Mesendoderm (in vitro differentiated cells): ENCODE results near the gene TPGS2. TPM values are rescaled to one million over a fixed set of nuclear protein-coding genes. Genes with fewer than 3 reads are reported as not detected.
"Not testable (repeated sequence)": the region's sequence is repeated elsewhere in the genome, so short reads cannot be mapped to it uniquely, and the experiment has no call there.

ENCODE experiments used
- DNase-seq: peaks from one replicate; pipeline ENCODE4 v3.0.0; 2013
- H2AK5ac ChIP-seq: 2 replicates; pipeline ENCODE4 v1.6.1; 2013; ENCODE audit warnings: low read length, inconsistent platforms
- H2BK120ac ChIP-seq: 2 replicates; pipeline ENCODE4 v1.6.1; 2013; ENCODE audit warnings: low read depth, mild to moderate bottlenecking, low read length, moderate library complexity, mixed read lengths
- H2BK15ac ChIP-seq: replicated peaks from 2 replicates; pipeline ENCODE4 v1.6.1; 2013; ENCODE audit warnings: low read depth, mild to moderate bottlenecking, moderate library complexity
- H2BK5ac ChIP-seq: 2 replicates; pipeline ENCODE4 v1.6.1; 2013; ENCODE audit warnings: low read length, inconsistent platforms
- H3K18ac ChIP-seq: 2 replicates; pipeline ENCODE4 v1.6.1; 2013; ENCODE audit warnings: mild to moderate bottlenecking, low read length, mixed read lengths
- H3K23ac ChIP-seq: one replicate; pipeline ENCODE4 v1.6.1; 2013; ENCODE audit warnings: low read length
- H3K27ac ChIP-seq: 2 replicates; pipeline ENCODE4 v1.5.1; 2013; ENCODE audit warnings: low read depth, mild to moderate bottlenecking, inconsistent platforms, low read length, moderate library complexity
- H3K27me3 ChIP-seq: 2 replicates; pipeline ENCODE4 v1.6.1; 2013; ENCODE audit warnings: low read length, control low read depth, mild to moderate bottlenecking, inconsistent platforms; ENCODE audit not compliant: insufficient read depth, poor library complexity
- H3K36me3 ChIP-seq: 2 replicates; pipeline ENCODE4 v1.6.1; 2013; ENCODE audit warnings: low read length, inconsistent platforms; ENCODE audit not compliant: control insufficient read depth, insufficient read depth
- H3K4ac ChIP-seq: one replicate; pipeline ENCODE4 v1.6.1; 2013; ENCODE audit warnings: low read depth, mild to moderate bottlenecking, low read length, moderate library complexity
- H3K4me1 ChIP-seq: 2 replicates; pipeline ENCODE4 v1.6.1; 2013; ENCODE audit warnings: low read depth, low read length, inconsistent platforms; ENCODE audit not compliant: control insufficient read depth
- H3K4me2 ChIP-seq: 2 replicates; pipeline ENCODE4 v1.6.1; 2013; ENCODE audit warnings: low read length
- H3K4me3 ChIP-seq: 2 replicates; pipeline ENCODE4 v1.5.1; 2013; ENCODE audit warnings: mild to moderate bottlenecking, low read length
- H3K56ac ChIP-seq: one replicate; pipeline ENCODE4 v1.6.1; 2013; ENCODE audit warnings: low read length
- H3K79me1 ChIP-seq: 2 replicates; pipeline ENCODE4 v1.6.1; 2013; ENCODE audit warnings: low read length, inconsistent platforms
- H3K79me2 ChIP-seq: 2 replicates; pipeline ENCODE4 v1.6.1; 2013; ENCODE audit warnings: mild to moderate bottlenecking, low read length; ENCODE audit not compliant: control insufficient read depth, insufficient read depth
- H3K9ac ChIP-seq: 2 replicates; pipeline ENCODE4 v1.6.1; 2013; ENCODE audit warnings: low read length, inconsistent platforms
- H4K5ac ChIP-seq: one replicate; pipeline ENCODE4 v1.6.1; 2013; ENCODE audit warnings: low read length
- H4K8ac ChIP-seq: one replicate; pipeline ENCODE4 v1.6.1; 2013; ENCODE audit warnings: low read depth, mild to moderate bottlenecking, control low read depth, low read length, moderate library complexity
- WGBS: extraction: QIAGEN DNeasy Blood & Tissue Kit; methylation state at CpG from one replicate; pipeline ENCODE4 v1.1.7; 2013; ENCODE audit warnings: low lambda C conversion rate, missing lambda C conversion rate; ENCODE audit not compliant: insufficient coverage; ENCODE audit errors: extremely low coverage; 5-methylcytosine and 5-hydroxymethylcytosine counted together
- polyA plus RNA-seq, 2 experiments: library from polyadenylated mRNA; stranded (reverse); fragments of 200-250 nt; gene quantifications; one replicate each; pipeline ENCODE4 v1.2.3, GENCODE V29; 2013

The TPGS2 gene, protein sequence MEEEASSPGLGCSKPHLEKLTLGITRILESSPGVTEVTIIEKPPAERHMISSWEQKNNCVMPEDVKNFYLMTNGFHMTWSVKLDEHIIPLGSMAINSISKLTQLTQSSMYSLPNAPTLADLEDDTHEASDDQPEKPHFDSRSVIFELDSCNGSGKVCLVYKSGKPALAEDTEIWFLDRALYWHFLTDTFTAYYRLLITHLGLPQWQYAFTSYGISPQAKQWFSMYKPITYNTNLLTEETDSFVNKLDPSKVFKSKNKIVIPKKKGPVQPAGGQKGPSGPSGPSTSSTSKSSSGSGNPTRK
- 155 TPM for polyA plus RNA-seq (2013, experiment 1 of 2)
- polyA plus RNA-seq (2013, experiment 2 of 2): 161 TPM

GRCh38 chr18:36828630-36829361 lies at the start of gene TPGS2, which contains the start of gene KIAA1328:
TSS of gene TPGS2 (minus strand) at chr18:36829002. CDS start at chr18:36828767, 235 bp downstream.
TSS of gene KIAA1328 (plus strand) at chr18:36829127. CDS start at chr18:36829139, 12 bp downstream.
- peaks cover 3% of the 10 kb centered on the region for H3K79me1 ChIP-seq
- H3K27me3 ChIP-seq: no peaks in the 10 kb centered on the region
- H4K5ac ChIP-seq: peak within 1 kb of the TSS; percentile 33
- H2BK15ac ChIP-seq: no peak within 1 kb of the TSS
- WGBS: no CpG with 5 or more reads among the region's 83 CpGs
- H3K4me1 ChIP-seq: peaks cover 4% of the 10 kb centered on the region
- H3K18ac ChIP-seq: no peak within 1 kb of the TSS
- H2BK5ac ChIP-seq: peak within 1 kb of the TSS; percentile 86
- H4K8ac ChIP-seq: no peak within 1 kb of the TSS
- peak; percentile 93 for DNase-seq
- H3K4ac ChIP-seq: no peak within 1 kb of the TSS
- H3K4me2 ChIP-seq: peak within 1 kb of the TSS; percentile 43
- H3K56ac ChIP-seq: peak within 1 kb of the TSS; percentile 100
- H3K79me2 ChIP-seq: peaks cover 2% of the 10 kb centered on the region
- peak within 1 kb of the TSS; percentile 97 for H3K4me3 ChIP-seq
- peak within 1 kb of the TSS; percentile 63 for H3K27ac ChIP-seq
- no peak within 1 kb of the TSS for H2AK5ac ChIP-seq
- peak within 1 kb of the TSS; percentile 98 for H3K9ac ChIP-seq
- no peak within 1 kb of the TSS for H2BK120ac ChIP-seq
- H3K23ac ChIP-seq: peak within 1 kb of the TSS; percentile 92
- no peaks in the 10 kb centered on the region for H3K36me3 ChIP-seq

GRCh38 chr18:36873826-36874225 lies 45.0 kb upstream of the TPGS2 start:
- not testable (repeated sequence) for H2BK120ac ChIP-seq, H2AK5ac ChIP-seq, DNase-seq, H3K9ac ChIP-seq, H3K79me2 ChIP-seq, H3K36me3 ChIP-seq, H2BK15ac ChIP-seq, H3K79me1 ChIP-seq, H3K4me1 ChIP-seq, H4K5ac ChIP-seq, H3K27ac ChIP-seq, H3K27me3 ChIP-seq, H3K23ac ChIP-seq, H3K4me3 ChIP-seq, H3K56ac ChIP-seq, H4K8ac ChIP-seq, H3K4me2 ChIP-seq, H3K4ac ChIP-seq, H3K18ac ChIP-seq, H2BK5ac ChIP-seq

DNA sequence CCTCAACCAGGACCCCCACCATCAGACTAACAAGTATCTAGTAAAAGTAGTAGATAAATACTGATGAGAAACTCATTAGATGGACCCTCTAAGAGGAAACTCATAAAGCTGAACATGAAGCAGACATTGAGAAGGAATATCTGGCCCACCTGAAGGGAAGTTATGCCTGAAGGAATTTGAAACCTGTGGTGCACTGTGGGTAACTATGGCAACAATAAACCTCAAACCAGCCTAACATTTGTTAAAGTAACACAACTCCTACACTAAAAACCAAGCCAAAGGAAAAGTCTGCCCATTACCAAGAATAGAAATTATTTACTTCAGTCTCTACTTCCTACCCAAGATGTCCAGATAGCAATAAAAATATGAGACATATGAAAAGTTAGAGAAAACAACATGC lies 43.5 kb upstream of the TPGS2 start:
- H4K5ac ChIP-seq: no peak overlapping the region
- no peak overlapping the region for H3K56ac ChIP-seq
- H3K4me2 ChIP-seq: no peak overlapping the region
- no peak overlapping the region for H2AK5ac ChIP-seq
- H3K27me3 ChIP-seq: no peaks in the 10 kb centered on the region
- no peak overlapping the region for H3K9ac ChIP-seq
- H4K8ac ChIP-seq: no peak overlapping the region
- no peak overlapping the region for H2BK5ac ChIP-seq
- no peak overlapping the region for H2BK15ac ChIP-seq
- H2BK120ac ChIP-seq: no peak overlapping the region
- no peaks in the 10 kb centered on the region for H3K79me2 ChIP-seq
- H3K79me1 ChIP-seq: no peaks in the 10 kb centered on the region
- H3K4ac ChIP-seq: no peak overlapping the region
- no peak overlapping the region for H3K27ac ChIP-seq
- peak; percentile 56 for DNase-seq
- no peak overlapping the region for H3K18ac ChIP-seq
- H3K23ac ChIP-seq: no peak overlapping the region
- no peaks in the 10 kb centered on the region for H3K4me1 ChIP-seq
- no peak overlapping the region for H3K4me3 ChIP-seq
- H3K36me3 ChIP-seq: no peaks in the 10 kb centered on the region

DNA sequence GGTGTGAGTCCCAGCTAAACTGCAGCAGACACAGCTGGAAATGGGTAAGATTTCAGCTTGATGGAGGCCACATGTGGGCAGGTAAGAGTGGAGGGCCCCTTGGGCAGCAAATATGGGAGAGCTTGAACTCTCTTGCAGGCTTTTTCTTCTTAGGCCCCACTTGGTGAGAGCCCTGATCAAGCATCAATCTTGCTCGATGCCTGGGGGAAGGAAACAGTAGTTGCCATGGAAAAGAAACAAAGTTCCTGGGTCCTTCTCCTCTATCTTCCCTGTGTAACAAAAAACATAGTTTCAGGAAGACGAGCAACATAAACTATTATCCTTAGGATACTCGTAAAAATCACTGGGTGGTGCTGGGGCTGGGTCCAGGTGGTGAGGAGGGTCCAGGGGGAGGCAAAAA lies 43.0 kb upstream of the TPGS2 start:
- H2BK120ac ChIP-seq: no peak overlapping the region
- WGBS: no CpG with 5 or more reads among the region's 3 CpGs

DNA sequence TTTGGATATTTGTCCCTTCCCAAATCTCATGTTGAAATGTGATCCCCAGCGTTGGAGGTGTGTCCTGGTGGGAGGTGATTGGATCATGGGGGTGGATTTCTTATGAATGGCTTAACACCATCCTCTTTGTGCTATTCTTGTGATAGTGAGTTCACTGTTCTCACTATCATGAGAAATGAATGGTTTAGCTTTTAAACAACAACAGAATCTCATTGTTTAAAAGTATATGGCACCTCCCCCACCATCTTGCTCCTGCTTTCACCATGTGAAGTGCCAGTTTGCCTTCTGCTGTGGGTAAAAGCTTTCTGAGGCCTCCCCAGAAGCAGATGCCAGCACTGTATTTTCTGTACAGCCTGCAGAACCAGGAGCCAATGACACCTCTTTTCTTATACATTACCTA lies 38.3 kb upstream of the TPGS2 start:
- Histone ChIP-seq H2BK5ac (no peak overlapping the region), H2BK120ac (no peak overlapping the region), H3K4ac (no peak overlapping the region), H2BK15ac (no peak overlapping the region), H3K4me1 (no peaks in the 10 kb centered on the region), H3K9ac (no peak overlapping the region), H2AK5ac (no peak overlapping the region), H3K56ac (no peak overlapping the region), H3K4me3 (no peak overlapping the region), H3K79me1 (no peaks in the 10 kb centered on the region), H3K23ac (no peak overlapping the region), H3K36me3 (no peaks in the 10 kb centered on the region), H3K4me2 (no peak overlapping the region), H4K5ac (no peak overlapping the region), H3K27me3 (no peaks in the 10 kb centered on the region), H3K79me2 (no peaks in the 10 kb centered on the region), H3K27ac (no peak overlapping the region), H4K8ac (no peak overlapping the region), H3K18ac (no peak overlapping the region)
- no peak for DNase-seq
- WGBS: no CpG with 5 or more reads among the region's 1 CpG

More for the DNA sequence above, 43.0 kb upstream of the TPGS2 start:
- no peak overlapping the region for H3K18ac ChIP-seq
- no peaks in the 10 kb centered on the region for H3K27me3 ChIP-seq
- H3K79me2 ChIP-seq: no peaks in the 10 kb centered on the region
- no peak overlapping the region for H3K4me2 ChIP-seq
- H2AK5ac ChIP-seq: no peak overlapping the region
- H3K4ac ChIP-seq: no peak overlapping the region
- peak; percentile 53 for DNase-seq
- H3K23ac ChIP-seq: no peak overlapping the region
- no peak overlapping the region for H2BK15ac ChIP-seq
- H4K8ac ChIP-seq: no peak overlapping the region
- H2BK5ac ChIP-seq: no peak overlapping the region
- no peak overlapping the region for H3K27ac ChIP-seq
- H3K56ac ChIP-seq: no peak overlapping the region
- H3K4me1 ChIP-seq: no peaks in the 10 kb centered on the region
- no peak overlapping the region for H3K9ac ChIP-seq
- H3K36me3 ChIP-seq: no peaks in the 10 kb centered on the region
- no peaks in the 10 kb centered on the region for H3K79me1 ChIP-seq
- H3K4me3 ChIP-seq: no peak overlapping the region
- no peak overlapping the region for H4K5ac ChIP-seq
